NCI-H345 treated with DMSO at 0.1 percent for 48 hours (cell line): ENCODE data around the gene NRXN2.
"Not testable (repeated sequence)": the region's sequence is repeated elsewhere in the genome, so short reads cannot be mapped to it uniquely, and the experiment has no call there.

Experiments used
- DNase-seq: peaks from one replicate; lab custom pipeline; 2025; ENCODE audit not compliant: unreplicated experiment; lab: John Stamatoyannopoulos, UW

Gene NRXN2

GRCh38 chr11:64677441-64678023 lies 45.5 kb downstream of the NRXN2 start:
- DNase-seq, result no peak

- no peak for DNase-seq
Observed at GRCh38 chr11:64676261-64676615, 46.8 kb downstream of the NRXN2 start.

DNA sequence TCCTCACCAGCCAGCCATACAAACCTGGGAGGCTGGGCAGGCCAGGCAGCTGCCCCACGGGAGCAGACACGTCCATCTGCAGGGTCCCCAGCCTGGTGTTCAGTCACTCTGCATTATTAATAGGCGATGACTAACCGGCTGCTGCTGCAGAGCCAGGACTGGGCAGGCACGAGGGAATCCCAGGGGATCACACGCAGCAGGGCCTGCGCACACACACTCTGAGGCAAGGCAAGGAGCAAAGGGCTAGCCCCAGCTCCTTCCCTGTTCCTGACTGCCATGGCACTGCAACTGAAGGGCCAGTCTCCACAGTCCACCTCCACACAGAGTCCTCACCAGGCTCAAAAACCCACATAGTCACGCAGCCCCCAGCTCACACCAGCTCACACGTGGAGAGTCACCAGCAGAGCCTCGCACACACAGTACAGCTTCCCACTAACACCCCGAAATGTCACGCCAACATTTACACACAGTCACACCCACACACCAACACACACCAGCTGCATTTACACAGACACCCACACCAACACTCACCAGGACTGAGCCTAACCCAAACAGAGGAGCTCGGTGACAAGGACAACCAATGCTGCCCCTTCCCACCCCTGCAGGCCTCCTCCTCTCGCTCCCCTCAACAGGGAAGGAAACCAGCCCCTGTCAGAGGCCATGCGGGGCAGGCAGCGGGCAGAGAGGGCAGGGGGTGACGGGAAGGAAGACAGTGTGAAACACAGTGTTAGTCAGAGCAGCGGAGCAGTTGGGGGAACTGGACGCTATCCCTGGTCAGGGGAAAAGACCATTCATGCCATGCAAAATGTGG lies 47.3 kb downstream of the NRXN2 start:
- no peak for DNase-seq

DNA sequence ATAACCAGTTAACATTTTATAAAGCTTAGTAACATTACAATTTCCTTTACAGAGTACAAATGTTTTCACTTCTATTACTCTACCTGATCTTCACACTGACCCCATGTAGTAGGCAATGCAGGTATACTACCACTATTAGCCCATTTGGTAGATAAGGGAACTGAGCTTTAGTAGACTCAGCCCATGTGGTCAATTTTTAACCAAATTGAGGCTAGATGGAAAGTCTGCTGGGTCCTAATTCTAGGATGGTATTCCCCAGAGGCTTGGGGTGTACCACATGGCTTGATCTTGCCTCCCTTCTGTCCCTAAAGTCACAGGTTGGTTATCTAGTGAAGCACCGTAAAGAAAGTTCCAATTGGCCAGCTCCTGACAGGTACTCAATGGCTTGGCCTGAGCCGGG lies 48.2 kb downstream of the NRXN2 start:
- no peak for DNase-seq

GRCh38 chr11:64673279-64673678 lies 49.7 kb downstream of the NRXN2 start:
- no peak for DNase-seq

DNA sequence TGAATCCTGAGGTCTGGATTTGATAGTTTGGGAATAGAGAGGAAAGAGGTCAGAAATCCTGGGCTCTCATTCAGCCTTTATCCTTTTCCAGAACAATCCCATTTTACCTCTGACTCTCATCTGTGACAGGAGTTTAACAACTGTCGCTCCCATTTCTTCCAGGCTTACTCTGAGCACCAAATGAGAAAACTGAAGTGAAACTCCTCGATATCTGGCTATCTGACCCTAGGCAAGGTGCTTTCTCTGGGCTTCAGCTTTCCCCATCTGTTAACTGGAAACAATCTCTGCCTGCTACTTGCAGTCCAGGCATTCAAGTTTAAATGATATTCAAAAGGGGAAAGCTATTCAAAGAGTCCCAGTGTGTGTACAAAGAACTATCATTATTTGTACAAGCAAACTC lies 50.1 kb downstream of the NRXN2 start:
- DNase-seq, result no peak

DNA sequence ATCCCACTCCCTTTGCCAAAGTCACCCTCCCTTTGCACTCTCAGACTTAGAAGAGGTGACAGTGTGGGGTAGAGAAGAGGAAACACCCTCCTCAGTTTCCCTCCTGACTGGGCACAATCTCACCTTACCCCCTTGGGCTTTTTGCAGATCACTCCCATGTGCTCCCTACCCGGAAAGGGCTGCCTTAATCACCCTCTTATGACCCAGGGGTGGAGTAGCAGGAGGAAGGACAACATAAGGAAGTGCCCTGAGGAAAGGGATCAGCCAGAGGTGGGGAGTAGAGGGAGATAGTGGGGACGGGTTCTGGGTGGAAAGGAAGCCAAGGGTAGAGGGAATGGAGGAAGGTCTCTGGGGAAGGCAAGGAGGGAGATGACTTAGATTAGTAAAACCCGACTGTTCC lies 52.0 kb downstream of the NRXN2 start:
- no peak for DNase-seq

GRCh38 chr11:64667154-64667745 lies 55.7 kb downstream of the NRXN2 start:
- DNase-seq, result no peak

DNA sequence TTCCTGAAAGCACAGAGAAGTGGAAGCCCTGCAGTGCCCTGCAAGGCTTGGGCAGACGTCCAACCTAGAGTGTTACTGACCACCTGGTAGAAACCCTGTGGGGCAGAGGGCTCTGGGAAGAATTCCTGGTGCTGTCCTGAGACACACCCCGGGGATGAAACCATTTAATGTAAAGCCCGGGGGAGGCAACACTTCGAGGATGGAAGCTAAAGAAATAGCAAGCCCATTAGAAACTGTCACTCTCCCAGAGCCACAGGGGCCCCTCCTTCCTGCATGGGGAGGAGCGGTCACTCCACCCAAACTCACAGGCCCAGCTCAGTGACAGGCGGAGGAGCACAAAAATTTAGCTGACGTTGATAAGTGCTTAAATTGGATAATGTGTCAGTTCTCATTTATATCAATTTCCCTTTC lies 57.6 kb downstream of the NRXN2 start:
- no peak for DNase-seq

- DNase-seq, result not testable (repeated sequence)
Observed at GRCh38 chr11:64664236-64664870, 58.6 kb downstream of the NRXN2 start.

- no peak for DNase-seq
Observed at GRCh38 chr11:64663656-64664055, 59.3 kb downstream of the NRXN2 start.

DNA sequence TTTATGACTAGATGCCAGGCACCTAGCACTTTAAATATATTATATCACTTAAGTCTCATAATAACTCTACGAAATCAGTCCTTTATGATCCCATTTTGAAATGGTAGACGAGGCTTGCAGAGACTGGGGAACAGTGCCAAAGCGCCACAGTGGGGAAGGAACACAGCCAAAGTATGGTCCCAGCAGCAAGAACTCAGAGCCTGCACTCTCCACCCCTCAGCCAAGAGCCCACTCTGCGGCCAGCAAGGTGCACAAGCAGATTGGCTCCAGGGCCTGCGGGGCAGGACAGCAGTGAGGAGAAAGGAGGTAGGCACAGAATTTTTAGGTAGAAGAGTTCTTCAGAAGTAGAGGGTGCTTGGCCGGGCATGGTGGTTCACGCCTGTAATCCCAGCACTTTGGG lies 61.4 kb downstream of the NRXN2 start:
- no peak for DNase-seq

DNA sequence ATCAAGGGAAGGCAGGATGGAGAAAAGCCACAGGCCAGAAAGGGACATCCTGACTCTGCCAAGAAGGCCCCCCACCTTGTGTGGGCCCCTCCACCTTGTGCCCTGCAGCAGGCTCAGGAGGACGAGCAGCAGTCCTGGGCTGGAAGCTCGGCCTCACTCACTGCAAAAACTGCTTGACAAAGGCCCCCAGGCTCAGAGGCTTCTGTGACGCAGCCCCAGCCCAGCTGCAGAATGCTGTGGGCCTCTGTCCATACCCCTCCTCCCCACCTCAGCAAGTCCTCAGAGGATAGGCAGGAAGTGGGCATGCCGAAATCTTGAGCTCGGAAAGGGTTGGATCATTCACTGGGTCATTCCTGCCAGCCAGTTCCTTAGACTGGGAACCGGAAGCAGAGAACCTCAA lies 61.9 kb downstream of the NRXN2 start:
- DNase-seq, result no peak

DNA sequence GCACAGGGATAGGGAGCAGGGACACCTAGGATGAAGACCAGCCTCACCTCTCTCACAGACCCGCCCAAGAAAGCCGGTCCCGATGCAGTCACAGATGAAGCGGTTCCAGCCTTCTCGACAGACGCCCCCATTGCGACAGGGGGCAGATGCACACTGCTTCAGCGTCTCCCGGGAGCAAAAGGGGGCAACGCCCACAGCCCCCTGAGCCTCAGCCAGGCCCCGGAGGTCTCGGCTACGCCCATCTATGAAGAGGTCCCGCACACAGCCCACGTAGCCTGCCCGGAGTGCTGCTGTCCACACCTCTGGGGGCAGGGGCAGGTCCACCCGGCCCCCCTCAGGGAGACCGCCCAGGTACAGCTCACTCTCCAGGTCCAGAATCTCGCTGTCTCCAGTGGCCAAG lies 62.3 kb downstream of the NRXN2 start:
- DNase-seq, result no peak

GRCh38 chr11:64660205-64660604 lies 62.8 kb downstream of the NRXN2 start:
- DNase-seq, result no peak

- DNase-seq, result no peak
Observed at GRCh38 chr11:64659417-64660144, 63.4 kb downstream of the NRXN2 start.

DNA sequence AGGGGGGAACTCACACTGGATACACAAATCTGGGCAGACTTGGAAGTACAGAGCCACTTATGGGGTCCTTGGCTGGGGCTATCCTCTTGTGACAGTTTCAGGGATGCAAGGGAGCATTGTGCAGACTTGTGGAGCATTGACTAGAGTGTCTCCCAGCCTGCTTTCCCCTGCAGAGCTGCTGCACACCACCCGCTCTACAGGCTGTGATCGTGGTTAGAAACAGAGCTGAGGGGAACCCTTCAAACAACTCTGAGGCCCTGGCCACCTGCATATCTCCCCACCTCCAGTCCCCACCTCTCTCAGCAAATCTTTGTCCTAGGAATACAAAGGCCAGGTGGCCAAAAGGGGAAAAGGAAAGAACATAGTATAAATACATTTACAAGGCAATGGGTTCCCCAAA lies 64.7 kb downstream of the NRXN2 start:
- DNase-seq, result no peak

DNA sequence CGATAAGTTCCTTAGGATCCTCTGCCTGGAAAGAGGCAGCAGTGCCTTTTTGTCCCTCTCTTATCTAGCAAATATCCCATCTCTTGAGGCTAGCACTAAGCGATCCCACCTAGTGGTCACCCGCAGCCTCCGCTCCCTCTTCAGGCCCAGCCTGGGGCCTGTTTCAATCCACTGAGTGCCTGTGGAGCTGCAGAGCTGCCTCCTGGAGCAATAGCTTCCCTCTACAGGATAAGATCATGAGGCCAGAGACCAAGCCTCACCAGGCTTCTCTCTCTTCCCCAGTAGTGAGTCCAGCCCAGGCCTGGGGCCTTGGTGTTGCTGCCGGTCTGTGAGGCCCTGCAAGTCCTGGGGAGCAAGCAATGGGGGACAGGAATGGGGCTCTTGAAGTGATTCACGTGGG lies 66.1 kb downstream of the NRXN2 start:
- no peak for DNase-seq

DNA sequence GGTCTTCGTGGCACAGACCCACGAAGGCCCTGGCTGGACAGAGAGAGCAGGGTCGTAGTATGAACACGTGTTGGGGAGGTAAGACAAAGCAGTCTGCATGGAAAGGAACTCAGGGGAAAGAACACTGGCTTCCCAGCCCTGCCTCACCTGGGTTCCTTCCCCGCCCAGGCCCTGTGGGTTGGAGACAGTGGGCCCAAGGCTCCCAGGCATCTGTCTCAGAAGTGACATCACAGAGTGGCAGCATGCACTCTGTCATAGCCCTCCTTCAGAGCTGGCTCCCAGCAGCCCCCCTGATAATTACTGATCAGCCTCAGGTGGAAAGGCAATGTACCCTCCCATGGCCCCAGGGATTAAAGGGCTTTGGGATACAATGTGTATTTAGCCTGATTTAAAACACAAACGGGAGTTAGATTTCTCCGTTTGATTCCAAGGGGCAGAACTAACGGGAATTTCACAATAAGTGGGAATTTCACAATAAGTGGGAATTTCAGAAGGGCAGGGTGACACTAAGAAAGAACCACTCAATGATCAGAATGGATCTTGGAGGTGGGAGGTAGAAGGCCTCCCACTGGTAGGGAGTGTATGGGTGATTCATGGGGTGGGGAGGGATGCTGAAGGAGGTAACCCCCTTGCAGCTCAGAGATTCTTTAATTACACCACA lies 66.9 kb downstream of the NRXN2 start:
- no peak for DNase-seq

- DNase-seq, result no peak
Observed at GRCh38 chr11:64654958-64655541, 67.9 kb downstream of the NRXN2 start.

DNA sequence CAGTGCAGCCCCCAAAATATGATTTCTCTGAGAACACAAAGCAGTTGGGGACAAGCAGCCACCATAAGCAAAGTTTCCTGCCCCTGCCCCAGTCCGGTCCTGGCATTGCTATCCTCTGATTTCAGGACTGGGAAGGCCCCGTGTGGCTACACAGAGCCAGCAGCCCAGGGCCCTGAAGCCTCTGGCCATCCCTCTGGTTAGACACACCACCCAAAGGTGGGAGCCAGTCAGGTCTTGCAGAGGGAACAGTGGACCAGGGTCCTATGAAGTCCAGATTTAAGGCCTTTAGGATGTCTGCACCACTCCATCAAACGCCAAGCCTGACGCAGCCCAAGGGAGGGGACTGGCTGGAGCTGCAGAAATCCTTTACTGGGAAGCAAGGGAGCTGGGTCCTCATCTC lies 68.6 kb downstream of the NRXN2 start:
- no peak for DNase-seq
